ENCODE measurements around the gene KIF12. TPM values are rescaled to one million over a fixed set of nuclear protein-coding genes. Genes with fewer than 3 reads are reported as not detected.

The KIF12 gene
- total RNA-seq (2016; rRNA removed; fragmentation: Illumina TruSeq; extraction: Trizol) (0.81 and 1.8 TPM in 2 replicates), polyA plus RNA-seq (2011; rRNA removed) (12.5 and 14.8 TPM in 2 replicates), polyA minus RNA-seq (2011; rRNA and poly(A)+ RNA removed; ENCODE audit: low replicate concordance) (6.7 TPM in 1 of 2 replicates, not detected in the other), Bru-seq, nascent RNA (percentile 45 among the genes with signal in this experiment), BruChase-seq, experiment 1, labeled RNA remaining after a 6-hour chase (percentile 46 among the genes with signal in this experiment), BruChase-seq, experiment 2, labeled RNA remaining after a 2-hour chase (percentile 43 among the genes with signal in this experiment)
- total RNA-seq (2016; cell fraction: cytosol; rRNA removed; fragmentation: Illumina TruSeq; extraction: Trizol; ENCODE audit: low read depth), result 0.61 and 1.1 TPM in 2 replicates
- total RNA-seq (2016; cell fraction: insoluble cytoplasmic fraction; rRNA removed; fragmentation: Illumina TruSeq; extraction: Trizol), result 0.94 and 1.8 TPM in 2 replicates
- total RNA-seq (2016; cell fraction: membrane; rRNA removed; fragmentation: Illumina TruSeq; extraction: Trizol), result 0.19 and 0.38 TPM in 2 replicates
- total RNA-seq (2016; cell fraction: nucleus; rRNA removed; fragmentation: Illumina TruSeq; extraction: Trizol), result 2.7 and 3.5 TPM in 2 replicates
- 1.6 and 3.1 TPM in 2 replicates for polyA plus RNA-seq (2011; cell fraction: cytosol; rRNA removed)
- 155 and 222 TPM in 2 replicates for polyA plus RNA-seq (2011; cell fraction: nucleus; rRNA removed)
- 6.2 and 7.2 TPM in 2 replicates for polyA plus RNA-seq (2012)
- polyA plus RNA-seq (2016; cell fraction: cytosol; fragmentation: Illumina TruSeq; extraction: Trizol; ENCODE audit: low read depth), result 0.14 and 0.26 TPM in 2 replicates
- 0.92 and 0.93 TPM in 2 replicates for polyA plus RNA-seq (2016; cell fraction: insoluble cytoplasmic fraction; fragmentation: Illumina TruSeq; extraction: Trizol; ENCODE audit: low read depth)
- polyA plus RNA-seq (2016; cell fraction: membrane; fragmentation: Illumina TruSeq; extraction: Trizol; ENCODE audit: low read depth), result 0.17 TPM in 1 of 2 replicates, not detected in the other
- polyA plus RNA-seq (2016; cell fraction: nucleus; fragmentation: Illumina TruSeq; extraction: Trizol; ENCODE audit: insufficient read depth, low read depth), result 8.0 and 11.0 TPM in 2 replicates
- polyA minus RNA-seq (2011; cell fraction: cytosol; rRNA and poly(A)+ RNA removed), result 1.1 and 1.3 TPM in 2 replicates
- 11.6 and 13.7 TPM in 2 replicates for polyA minus RNA-seq (2011; cell fraction: nucleus; rRNA and poly(A)+ RNA removed)
- long read RNA-seq, experiment 1, partial matches to known transcripts, result 0 of 2 reads
- long read RNA-seq, experiment 1, other reads (novel, unspliced or antisense), result 1 of 2 reads
- long read RNA-seq, experiment 2, partial matches to known transcripts, result 2 of 6 reads
- long read RNA-seq, experiment 2, other reads (novel, unspliced or antisense), result 4 of 6 reads

DNA sequence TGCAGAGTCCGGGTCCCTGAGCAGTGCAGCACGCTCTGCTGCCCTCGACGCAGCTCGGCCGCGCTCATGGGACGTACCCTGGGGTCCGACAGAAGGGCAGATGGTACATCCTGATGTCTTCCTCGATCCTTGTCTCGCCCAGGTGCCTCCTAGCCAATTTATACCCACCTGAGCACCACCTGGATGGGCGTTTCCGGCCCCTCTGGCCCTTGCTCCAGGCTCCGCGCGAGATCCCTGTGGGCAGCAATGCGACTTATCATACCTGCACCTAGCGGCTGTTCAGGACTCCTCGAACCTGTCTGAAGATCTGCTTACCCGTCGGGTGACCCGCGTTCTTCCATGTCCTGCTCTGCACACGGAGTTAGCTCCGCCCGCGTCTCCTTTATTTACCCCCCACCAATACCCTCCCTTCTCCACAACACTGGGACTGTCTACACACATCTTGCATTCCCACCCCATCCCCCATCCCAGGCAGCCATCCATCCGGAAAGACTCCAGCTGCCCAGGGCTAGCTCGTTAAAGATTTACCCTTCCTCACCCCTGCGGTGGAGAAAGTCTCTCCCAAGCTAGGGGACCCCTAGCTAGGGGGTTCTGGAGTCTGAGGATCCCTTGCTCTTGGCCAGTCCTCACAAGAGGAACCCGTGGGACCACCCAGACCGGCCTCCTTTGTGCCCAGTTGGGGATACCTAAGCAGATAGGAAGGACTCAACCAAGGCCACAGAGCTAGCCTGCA is at the start of gene KIF12:
Gene KIF12 (minus strand): TSS at position 357 of the 733 bp plus-strand sequence. CDS start 16 bp downstream, at position 341.
- CTCF ChIA-PET (ENCODE audit: low intra/inter-chr PET ratio, low total read pairs), result no interaction called here
- Histone ChIP-seq H3K4me3 (replicated peaks in 1 of 3; ENCODE audit: insufficient read depth in 1 of 3, low read depth in 2 of 3, low read length in 3 of 3) (peak within 1 kb of the TSS; percentile 45 to 67 (median 49)), H3K4me1 (ENCODE audit: insufficient read depth, low read length) (peaks cover 53% of the 10 kb centered on the region), H3K79me2 (ENCODE audit: insufficient read depth, low read length) (no peaks in the 10 kb centered on the region), H3K36me3 (replicated peaks in 1 of 2; ENCODE audit: control insufficient read depth in 1 of 2, insufficient read depth in 2 of 2, low read length in 2 of 2) (peaks cover 0 to 1% of the 10 kb centered on the region in 2 experiments; a peak in 1 of 5 replicates), H3K27ac (ENCODE audit: extremely low read length, insufficient read depth, low read length) (peak within 1 kb of the TSS; percentile 55), H4K20me1 (ENCODE audit: insufficient read depth, low read length) (no peaks in the 10 kb centered on the region), H2AFZ (ENCODE audit: low read length) (peak within 1 kb of the TSS; percentile 0), H3K9ac (ENCODE audit: insufficient read depth, low read depth, low read length) (peak within 1 kb of the TSS; percentile 59), H3K27me3 (ENCODE audit: control insufficient read depth in 1 of 2, insufficient read depth in 2 of 2, low read length in 2 of 2) (no peaks in the 10 kb centered on the region), H3K4me2 (ENCODE audit: low read depth, low read length) (peak within 1 kb of the TSS; percentile 82), H3K9me3 (ENCODE audit: low read length) (peaks cover 13% of the 10 kb centered on the region)
- intact Hi-C loops (cut with micrococcal nuclease; ENCODE audit: unreplicated experiment) (no loop called here), in situ Hi-C loops (cut with HindIII; ENCODE audit: extremely low pct_ligation_motif_present, low pct_unique_long_range_greater_than_20kb) (loop anchor here (5.0 kb wide), 1 partner anchor 193 kb away; no protein-coding TSS in a partner anchor)
- ATAC-seq (peak; percentile 83), FAIRE-seq (peak; percentile 93), DNase-seq (ENCODE audit: low spot score) (peak; percentile 74)
- 3% methylated on average over 10 of the region's 32 CpGs for WGBS (ENCODE audit: low lambda C conversion rate)
- BruUV-seq (replicated peaks), result no TSS peak
- POLR2A ChIA-PET, result interaction anchor here (1.1 to 1.9 kb wide), 18 partner anchors 9 to 229 kb away, joined by 3 to 63 read pairs (median 6); partner anchors contain the start of genes AMBP and COL27A1
- no peak; the same call in 1 of the 2 replicates for TF ChIP-seq ZFY (CRISPR knock-in tag; IDR thresholded peaks at IDR 0.05)
- TF ChIP-seq, protein P1, sequence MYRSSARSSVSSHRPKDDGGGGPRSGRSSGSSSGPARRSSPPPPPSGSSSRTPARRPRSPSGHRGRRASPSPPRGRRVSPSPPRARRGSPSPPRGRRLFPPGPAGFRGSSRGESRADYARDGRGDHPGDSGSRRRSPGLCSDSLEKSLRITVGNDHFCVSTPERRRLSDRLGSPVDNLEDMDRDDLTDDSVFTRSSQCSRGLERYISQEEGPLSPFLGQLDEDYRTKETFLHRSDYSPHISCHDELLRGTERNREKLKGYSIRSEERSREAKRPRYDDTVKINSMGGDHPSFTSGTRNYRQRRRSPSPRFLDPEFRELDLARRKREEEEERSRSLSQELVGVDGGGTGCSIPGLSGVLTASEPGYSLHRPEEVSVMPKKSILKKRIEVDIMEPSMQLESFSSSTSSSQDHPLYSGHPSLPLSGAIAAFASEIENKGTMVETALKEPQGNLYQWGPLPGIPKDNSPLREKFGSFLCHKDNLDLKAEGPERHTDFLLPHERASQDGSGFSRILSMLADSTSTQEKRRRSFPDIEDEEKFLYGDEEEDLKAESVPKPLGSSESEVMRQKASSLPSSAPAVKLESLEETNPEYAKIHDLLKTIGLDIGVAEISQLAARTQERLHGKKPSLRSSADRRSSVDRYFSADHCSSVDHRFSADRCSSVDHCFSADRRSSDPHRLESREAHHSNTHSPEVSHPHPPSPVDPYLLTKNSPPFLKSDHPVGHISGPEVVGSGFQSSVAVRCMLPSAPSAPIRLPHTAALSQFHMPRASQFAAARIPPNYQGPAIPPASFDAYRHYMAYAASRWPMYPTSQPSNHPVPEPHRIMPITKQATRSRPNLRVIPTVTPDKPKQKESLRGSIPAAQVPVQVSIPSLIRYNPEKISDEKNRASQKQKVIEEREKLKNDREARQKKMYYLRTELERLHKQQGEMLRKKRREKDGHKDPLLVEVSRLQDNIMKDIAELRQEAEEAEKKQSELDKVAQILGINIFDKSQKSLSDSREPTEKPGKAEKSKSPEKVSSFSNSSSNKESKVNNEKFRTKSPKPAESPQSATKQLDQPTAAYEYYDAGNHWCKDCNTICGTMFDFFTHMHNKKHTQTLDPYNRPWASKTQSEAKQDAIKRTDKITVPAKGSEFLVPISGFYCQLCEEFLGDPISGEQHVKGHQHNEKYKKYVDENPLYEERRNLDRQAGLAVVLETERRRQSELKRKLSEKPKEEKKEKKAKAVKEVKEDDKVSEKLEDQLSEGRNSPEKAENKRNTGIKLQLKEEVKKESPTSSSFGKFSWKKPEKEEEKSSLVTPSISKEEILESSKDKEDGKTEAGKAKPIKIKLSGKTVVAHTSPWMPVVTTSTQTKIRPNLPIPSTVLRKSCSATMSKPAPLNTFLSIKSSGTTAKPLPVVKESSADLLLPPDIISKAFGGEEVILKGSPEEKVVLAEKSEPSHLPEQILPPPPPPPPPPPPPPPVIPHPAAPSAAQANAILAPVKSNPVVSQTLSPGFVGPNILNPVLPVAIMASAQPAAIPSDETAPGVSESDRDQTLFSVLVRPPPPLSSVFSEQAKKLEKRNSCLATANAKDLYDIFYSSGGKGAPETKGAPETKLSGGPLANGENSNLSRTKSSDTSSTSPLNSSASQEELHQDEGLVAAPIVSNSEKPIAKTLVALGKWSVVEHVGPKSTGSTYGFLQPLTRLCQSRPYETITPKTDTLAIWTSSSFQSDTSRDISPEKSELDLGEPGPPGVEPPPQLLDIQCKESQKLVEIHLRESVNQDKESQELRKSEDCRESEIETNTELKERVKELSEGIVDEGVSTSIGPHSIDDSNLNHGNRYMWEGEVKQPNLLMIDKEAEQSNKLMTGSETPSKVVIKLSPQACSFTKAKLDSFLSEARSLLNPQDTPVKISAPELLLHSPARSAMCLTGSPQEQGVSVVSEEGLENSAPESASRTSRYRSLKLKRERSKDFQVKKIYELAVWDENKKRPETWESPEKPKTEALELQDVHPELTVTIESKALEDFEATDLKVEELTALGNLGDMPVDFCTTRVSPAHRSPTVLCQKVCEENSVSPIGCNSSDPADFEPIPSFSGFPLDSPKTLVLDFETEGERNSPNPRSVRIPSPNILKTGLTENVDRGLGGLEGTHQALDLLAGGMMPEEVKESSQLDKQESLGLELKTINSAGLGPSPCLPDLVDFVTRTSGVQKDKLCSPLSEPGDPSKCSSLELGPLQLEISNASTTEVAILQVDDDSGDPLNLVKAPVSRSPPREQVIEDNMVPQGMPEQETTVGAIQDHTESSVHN (CRISPR knock-in tag; IDR thresholded peaks at IDR 0.05), result no peak
- TF ChIP-seq THAP11 (CRISPR knock-in tag; IDR thresholded peaks at IDR 0.05), result no peak
- TF ChIP-seq, protein P2, sequence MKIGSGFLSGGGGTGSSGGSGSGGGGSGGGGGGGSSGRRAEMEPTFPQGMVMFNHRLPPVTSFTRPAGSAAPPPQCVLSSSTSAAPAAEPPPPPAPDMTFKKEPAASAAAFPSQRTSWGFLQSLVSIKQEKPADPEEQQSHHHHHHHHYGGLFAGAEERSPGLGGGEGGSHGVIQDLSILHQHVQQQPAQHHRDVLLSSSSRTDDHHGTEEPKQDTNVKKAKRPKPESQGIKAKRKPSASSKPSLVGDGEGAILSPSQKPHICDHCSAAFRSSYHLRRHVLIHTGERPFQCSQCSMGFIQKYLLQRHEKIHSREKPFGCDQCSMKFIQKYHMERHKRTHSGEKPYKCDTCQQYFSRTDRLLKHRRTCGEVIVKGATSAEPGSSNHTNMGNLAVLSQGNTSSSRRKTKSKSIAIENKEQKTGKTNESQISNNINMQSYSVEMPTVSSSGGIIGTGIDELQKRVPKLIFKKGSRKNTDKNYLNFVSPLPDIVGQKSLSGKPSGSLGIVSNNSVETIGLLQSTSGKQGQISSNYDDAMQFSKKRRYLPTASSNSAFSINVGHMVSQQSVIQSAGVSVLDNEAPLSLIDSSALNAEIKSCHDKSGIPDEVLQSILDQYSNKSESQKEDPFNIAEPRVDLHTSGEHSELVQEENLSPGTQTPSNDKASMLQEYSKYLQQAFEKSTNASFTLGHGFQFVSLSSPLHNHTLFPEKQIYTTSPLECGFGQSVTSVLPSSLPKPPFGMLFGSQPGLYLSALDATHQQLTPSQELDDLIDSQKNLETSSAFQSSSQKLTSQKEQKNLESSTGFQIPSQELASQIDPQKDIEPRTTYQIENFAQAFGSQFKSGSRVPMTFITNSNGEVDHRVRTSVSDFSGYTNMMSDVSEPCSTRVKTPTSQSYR (CRISPR knock-in tag; IDR thresholded peaks at IDR 0.05; ENCODE audit: borderline replicate concordance), result peak; percentile 94
- peak; percentile 60 for TF ChIP-seq FOXA3 (CRISPR knock-in tag; IDR thresholded peaks at IDR 0.05)
- TF ChIP-seq DMAP1 (CRISPR knock-in tag; IDR thresholded peaks at IDR 0.05), result peak; percentile 21; the same call in 1 of the 2 replicates
